Posterior vena cava (tissue), 2 donors: ENCODE measurements around the gene KRT80. TPM values are rescaled to one million over a fixed set of nuclear protein-coding genes. Genes with fewer than 3 reads are reported as not detected.

ENCODE experiments used
- DNase-seq: peaks from one replicate; pipeline ENCODE4 v3.0.0-alpha.2; 2020; ENCODE audit warnings: low spot score
- intact Hi-C, 2 donors: fragments of 100-400 bp; cut with DNase I; formaldehyde crosslinking; loops; one replicate each; pipeline versions ENCODE4 v1.14.1 to v1.14.2; 2022 to 2023
- total RNA-seq, 2 donors: library from RNA; stranded (reverse); fragmentation: NEBNext Ultra II Directional; extraction: Animal tissue kit (Norgen Biotek cat#: 25700); gene quantifications; one replicate each; pipeline ENCODE4 v1.2.1, GENCODE V29; 2021
- donor health status: DM: yes; HTN: yes; CAD: no.
- donor health status: DM: yes; HTN: yes; CAD: no.

KRT80 gene
- total RNA-seq, 2 donors from 2014 or later: 0.19 to 0.48 TPM

DNA sequence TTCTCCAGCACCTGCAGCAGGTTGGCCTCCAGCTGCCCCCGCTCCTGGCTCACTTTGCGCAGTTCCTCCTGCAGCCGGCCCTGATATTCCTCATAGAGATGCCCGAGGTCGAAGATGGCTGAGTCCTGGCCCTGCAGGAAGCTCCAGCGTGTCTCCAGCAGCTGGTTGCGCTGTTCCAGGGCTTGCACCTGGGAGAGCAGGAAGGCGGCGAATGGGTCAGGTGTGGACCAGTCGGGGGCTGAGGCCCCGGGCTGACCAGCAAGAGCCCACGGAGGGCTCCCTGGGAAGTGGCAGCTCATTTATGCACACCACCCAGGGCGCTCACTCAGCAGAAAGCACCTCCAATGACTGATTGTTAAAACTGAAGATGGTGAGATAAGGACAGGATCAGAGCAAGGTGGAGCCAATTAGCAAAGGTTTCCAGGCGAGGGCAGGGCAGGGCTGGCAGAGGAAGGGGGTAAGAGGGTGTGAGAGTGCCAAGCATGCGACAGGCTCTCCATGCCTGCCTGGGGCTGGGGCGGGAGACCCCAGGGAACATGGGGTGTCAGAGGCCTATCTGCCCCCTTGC lies 6.3 kb downstream of the KRT80 start:
- intact Hi-C loops: no loop called here
- no peak for DNase-seq

DNA sequence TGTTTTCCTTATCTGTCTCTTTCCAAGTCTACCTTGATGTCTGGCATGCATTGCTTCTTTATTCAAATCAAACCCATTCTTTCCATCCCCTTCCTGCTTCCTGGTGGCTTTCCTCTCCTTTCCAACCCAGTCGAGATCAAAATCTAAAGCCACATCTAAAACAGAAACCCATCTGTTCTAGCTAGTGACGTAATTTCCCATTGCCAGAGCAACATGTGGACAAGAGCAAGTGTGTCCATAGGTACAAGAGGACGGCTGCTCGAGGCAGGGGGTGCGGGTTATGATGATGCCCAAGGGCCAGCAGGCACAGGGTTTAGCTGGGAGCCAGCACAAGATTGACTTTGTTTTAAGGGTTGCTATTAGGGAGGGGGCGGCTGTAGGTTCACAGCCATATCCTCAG lies 7.0 kb downstream of the KRT80 start:
- no peak for DNase-seq
- intact Hi-C loops: no loop called here

DNA sequence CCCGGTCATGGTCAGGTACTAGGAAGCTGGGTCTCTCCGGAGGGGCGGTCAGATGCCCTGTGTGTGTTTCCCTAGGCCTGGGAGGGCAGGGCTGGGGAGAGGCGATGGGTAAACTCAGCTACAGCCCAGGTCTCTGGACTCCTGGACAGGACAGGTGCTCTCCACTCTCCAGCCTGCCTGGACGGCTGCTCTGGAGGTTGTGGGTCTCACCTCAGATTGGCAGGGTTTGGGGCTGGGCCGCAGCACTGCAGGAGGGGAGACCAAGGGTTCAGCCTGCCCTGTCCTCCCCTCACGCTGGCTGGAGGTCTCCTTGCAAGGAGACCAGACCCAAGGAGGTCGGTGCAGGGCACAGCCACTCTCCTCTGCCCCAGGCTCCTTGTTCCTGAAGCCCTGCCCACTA lies 7.8 kb downstream of the KRT80 start:
- no peak for DNase-seq
- intact Hi-C loops: no loop called here

DNA sequence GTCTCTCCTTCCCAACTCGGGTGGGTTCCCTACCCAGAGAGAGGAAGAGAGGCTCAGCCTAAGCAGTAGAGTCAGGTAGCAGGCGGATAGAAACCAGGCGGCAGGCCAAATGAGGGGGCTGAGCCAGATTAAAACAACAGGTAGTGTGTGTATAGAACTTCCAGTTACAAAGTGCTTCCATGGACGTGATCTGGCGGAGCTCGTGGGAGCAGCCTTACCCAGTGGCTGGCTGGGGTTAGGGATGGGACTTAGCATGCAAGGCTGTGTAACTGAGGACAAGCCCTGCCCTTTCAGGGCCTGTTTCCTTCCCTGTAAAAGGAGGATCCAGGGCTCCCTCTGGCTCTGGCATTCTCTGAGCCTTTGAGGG lies 8.3 kb downstream of the KRT80 start:
- intact Hi-C loops: no loop called here

DNA sequence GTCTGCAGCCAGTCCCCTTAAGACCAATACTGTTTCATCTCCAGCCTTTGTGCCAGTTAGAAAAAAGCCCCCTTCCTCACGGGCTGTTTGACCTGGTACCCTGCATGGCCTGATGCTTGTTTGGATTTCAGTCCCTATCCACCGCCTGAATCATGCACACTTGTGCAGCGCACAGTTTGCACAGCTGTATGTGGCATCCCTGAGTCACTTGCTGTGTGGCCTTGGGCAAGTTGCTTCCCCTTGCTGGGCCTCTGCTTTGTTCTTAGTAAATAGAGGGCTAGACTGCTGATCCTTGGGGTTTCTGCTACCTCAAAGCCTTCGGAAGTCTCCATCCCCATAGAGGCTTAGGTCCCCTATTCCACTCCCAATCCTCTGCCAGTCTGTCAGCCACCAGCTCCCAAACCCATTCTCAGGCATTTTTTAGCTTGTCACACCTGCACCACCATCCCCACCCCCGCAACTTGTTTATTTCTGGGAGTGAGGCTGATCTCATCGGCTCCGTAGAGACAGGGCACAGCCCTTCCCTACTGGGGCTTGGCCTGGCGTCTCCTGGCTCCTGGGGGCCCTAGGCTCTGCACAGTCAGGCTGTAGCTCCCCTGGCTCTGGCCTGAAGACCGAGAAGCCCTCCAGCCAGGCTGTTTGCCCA lies 8.8 kb downstream of the KRT80 start:
- intact Hi-C loops: no loop called here
- DNase-seq: no peak

More for the DNA sequence above, 8.3 kb downstream of the KRT80 start:
- no peak for DNase-seq

DNA sequence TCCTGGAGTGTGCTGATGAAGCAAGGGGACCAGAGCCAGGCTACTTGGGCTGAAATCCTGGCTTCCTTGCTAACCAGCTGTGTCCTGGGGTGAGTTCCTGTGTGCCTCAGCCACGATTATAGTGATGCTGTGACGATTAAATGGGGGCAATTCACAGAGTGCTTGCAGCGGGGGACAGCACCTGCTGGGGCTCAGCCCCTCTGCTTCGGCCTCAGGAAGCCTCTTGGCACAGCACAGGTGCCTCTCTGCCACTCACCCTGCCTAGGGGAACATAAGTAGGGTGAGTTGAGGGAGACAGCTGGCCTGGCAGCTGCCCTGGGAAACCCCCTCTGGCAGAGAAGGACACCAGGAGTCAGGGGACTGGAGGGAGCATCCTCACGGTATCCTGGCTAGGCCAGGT lies 9.4 kb downstream of the KRT80 start:
- intact Hi-C loops: no loop called here
- DNase-seq: no peak

DNA sequence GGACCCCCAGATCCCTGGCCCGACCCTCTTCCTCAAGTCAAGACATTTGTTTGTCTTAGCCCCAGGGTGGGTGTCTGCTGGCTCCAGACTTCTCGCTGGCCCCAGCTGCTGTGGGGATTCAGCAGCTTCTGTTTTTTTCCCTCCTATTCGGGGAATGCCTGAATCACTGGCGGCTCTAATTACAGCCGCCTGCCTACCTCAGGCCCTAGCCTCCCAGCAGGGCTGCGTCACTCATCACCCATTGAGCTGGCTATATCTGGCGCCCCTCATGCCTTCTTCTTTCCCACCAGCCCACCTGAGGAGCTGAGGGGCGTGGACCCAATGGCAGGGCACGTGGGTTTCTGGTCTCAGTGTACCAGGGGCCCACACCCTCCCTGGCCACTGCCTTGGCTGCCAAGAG lies 10.1 kb downstream of the KRT80 start:
- intact Hi-C loops: no loop called here
- DNase-seq: no peak

DNA sequence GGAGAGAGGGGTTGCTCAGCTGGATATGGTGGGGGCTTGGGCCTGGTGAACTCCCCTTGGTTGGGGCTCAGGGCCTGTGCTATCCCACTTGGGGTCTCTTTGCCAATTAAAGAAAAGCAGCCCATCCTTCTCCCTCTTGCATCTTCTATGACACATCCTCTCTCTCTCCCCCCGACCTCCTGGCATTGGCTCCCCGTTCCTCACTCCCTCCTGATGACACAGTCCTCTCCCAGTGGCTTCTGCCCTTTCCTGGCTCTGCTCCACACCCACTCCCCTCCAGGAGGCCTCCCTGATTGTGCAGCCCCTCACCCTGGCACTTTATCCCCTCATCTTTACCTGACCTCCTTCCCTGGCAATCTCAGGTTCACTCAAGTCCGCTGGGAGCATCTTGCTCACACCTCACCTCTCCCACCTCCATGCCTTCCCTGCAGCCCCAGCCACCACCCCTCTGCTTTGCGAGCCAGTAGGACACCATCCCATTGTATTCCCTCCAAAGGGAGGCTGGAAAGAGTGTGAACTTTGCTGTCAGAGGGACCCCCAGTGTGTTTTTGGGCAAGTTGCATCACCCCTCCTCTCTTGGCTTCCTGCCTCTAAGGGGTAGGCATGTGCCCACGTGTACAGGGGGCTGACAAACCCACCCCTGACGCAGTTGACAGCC lies 10.7 kb downstream of the KRT80 start:
- DNase-seq: no peak
- intact Hi-C loops: no loop called here

DNA sequence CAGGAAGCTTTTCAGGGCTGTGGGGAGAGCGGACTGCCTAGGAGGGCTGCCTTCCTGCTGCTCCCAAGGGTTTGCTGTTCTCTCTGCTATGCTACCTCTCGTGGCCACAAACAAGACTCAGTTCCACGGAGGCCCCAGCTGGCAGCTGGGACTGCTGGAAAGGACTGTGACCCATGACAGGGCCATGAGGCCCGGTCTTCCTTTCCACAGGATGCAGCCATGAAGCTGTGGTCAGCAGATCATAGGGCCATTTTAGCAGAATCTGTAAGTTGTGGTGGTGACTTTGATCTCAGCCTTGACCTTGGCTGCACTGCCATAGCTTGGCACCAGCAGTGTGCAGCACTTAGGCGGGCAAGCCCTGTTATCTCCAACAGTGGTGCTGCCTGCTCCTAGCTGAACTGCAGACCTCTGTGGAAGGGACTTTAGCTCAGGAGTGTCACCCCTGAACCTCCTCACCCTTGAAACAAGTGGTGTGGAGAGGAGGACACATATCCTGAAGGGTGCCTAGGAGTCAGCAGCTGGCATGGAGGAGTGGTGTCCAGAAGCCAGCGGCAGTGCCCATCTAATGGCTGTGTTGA lies 12.3 kb downstream of the KRT80 start:
- intact Hi-C loops: no loop called here
- DNase-seq: no peak

DNA sequence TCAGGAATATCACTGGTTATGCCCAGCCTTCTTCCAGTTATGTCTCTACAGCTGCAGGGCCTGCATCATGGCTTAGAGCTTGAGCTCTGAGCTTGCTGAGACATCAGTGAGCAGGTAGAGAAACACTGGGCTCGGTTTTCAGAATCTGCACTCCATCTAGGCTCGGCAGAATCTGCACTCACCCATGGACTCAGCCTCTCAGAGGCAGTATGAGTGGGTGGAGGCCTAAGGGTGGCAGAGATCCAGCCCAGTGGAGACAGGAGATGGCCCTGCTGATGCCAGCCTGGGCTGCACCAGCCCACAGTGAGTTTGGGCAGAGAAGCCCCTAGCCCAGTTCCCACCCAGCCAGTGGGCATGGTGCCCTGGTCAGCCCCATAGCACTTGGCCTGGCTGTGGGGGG lies 12.8 kb downstream of the KRT80 start:
- intact Hi-C loops: no loop called here
- DNase-seq: no peak

DNA sequence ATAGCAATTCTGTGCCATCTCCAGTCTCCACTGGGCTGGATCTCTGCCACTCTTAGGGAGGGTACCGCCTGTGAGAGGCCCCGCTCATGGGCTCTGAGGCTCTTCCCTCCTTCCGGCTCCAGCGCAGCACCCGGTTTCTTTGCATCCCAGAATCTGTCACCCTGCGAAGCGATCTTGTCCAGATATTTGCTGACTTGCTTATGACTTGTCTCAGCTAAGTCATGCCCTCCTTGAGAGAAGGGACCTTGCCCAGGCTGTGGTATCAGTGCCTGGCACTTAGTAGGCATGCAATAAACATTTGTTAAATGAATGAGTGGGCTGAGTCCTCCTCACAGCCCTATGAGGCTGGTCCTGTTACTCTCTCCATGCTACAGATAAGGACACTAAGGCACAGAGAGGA lies 13.4 kb downstream of the KRT80 start:
- intact Hi-C loops: no loop called here
- no peak for DNase-seq

DNA sequence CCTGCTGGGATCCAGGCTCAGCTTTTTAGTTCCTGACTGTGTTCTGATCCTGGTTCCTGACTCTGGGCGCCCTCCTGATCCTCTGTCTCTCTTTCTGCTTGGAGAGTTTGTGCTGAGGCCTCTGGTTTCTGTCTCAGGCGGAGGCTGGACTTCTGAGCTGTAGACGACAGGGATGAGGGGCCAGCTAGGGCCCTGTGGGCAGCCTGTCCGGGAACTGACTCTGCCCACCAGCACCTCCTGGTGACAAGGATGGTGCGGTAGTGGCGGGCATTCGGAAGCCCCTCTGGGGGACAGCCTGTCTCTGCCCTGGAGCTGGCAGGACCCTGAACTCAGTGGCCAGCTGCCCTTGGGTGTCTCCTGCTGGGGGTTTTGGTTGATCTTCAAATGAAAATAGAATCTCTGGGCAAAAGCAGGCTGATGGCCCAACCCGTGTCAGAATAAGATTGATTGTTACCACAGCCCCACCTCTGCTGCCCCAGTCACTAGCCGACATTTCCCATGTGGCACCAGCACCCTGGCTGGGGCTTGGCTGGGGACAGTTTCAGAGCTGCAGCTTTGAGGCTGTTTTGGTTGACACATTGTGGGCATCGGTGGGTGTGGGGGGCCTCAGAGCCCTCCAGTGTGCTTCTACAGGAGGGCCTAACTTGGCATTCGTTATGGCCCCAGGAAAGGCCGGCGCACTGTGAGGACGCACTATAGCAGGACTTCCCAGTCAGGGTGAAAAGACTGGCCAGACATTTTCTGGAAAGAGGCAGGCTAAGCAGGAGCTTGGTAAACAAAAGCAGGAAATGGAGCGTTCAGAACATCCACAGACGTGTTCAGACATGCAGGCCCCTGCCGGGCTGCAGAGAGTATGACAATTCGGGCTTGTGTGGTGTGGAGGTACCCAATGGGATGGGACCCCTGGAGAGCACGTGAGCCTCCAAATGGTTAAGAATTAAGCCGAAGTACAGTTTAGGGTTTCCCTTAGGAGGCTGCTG lies 16.2 kb downstream of the KRT80 start:
- DNase-seq: no peak
- intact Hi-C loops: no loop called here

DNA sequence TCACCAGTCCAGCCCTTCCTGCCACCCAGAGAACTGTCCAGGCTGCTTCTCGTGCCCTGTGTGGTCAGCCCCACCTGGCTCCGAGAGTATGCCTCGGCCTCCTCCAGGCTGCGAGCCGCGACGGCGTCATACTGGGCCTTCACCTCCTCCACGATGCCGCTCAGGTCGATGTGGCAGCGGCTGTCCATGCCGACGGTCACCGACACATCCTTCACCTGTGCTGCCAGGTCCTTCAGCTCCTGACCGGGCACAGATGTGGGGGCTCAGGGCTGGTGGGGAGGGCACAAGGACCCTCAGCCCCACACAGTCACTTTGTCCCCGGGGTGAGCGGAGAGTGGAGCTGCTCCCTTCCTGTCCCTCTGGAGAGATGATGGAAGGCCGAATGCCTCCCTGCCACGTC lies 18.3 kb downstream of the KRT80 start:
- no peak for DNase-seq
- intact Hi-C loops: no loop called here

DNA sequence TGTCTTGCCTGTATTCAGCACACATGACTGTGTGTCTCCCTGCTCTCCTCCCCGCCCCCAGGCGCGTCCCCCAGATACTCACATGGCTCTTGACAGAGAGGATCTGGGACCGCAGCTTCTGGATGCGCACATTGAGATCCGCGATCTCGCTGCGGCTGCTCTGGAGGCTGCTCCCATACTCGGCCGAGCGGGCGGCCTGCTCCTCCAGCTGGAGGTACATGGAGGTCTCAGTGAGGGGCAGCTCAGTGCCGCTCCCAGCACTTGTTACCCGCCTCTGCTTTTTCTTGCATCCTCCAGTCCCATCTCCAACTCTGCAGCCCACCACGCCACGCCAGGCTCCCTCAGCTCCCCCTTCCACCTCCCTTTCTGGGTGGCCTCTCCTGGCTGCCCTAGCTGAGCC lies 18.9 kb downstream of the KRT80 start:
- intact Hi-C loops: no loop called here
- no peak for DNase-seq

DNA sequence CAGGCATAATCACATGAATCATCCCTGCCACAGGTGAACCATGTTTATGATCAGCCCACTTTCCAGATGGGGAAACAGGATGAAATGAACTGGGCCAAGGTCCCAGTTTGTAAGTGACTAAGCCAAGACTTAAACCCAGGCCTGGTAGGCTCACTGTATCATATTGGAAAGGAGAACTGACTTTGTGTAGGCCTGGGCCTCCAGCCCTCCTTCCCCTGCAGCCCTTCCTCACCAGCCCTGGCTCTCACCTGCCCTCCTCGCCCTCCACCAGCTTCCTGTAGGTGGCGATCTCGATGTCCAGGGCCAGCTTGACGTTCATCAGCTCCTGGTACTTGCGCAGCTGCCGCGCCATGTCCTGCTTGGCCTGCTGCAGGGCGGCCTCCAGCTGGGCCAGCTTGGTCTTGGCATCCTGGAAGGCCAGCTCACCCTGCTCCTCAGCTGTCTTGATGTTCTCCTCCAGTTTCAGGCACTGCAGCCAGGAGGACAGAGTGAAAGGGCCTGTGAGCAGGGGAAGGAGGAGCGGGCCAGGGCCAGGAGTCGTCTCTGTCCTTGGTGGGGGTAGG lies 19.8 kb downstream of the KRT80 start:
- intact Hi-C loops: no loop called here
- no peak for DNase-seq

DNA sequence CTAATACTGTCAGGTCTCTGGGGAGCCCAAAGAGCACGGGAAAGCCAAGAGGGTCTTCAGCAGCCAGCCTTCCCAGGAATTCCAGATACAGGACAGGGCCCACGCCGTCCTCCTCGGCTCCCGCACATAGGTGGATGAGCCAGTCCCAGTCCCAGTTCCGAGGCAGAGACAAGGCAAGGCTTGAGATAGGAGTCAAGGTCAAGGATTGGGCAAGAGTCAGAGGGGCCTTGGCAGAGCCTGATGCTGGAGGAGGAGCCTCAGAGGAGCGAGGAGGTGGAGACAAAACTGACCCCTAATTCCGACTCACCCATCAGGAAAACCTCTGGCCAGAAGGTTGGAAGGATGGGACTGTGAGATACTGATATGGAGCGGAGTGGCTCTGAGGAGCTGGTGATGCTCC lies 21.0 kb downstream of the KRT80 start:
- DNase-seq: no peak
- intact Hi-C loops: no loop called here

DNA sequence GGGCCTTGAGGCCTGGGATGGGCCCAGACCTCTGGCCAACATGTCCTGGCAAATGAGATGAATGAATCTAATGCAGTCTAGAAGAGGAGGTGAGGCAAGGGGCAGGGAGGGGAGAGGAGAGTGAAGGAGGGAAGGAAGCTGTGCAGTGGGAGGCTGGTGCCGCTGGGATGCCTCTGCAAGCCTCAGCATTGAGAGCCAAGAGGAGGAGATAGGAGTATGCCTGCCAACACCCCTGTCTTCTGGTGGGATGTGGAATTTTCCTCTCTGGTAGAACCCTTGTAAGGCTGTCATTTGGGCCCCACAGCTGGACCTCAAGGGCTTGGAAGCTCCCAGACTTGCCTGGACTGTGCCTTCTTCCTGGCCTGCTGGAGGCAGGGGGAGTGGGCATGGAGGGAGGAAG lies 21.9 kb downstream of the KRT80 start:
- intact Hi-C loops: no loop called here
- DNase-seq: no peak

DNA sequence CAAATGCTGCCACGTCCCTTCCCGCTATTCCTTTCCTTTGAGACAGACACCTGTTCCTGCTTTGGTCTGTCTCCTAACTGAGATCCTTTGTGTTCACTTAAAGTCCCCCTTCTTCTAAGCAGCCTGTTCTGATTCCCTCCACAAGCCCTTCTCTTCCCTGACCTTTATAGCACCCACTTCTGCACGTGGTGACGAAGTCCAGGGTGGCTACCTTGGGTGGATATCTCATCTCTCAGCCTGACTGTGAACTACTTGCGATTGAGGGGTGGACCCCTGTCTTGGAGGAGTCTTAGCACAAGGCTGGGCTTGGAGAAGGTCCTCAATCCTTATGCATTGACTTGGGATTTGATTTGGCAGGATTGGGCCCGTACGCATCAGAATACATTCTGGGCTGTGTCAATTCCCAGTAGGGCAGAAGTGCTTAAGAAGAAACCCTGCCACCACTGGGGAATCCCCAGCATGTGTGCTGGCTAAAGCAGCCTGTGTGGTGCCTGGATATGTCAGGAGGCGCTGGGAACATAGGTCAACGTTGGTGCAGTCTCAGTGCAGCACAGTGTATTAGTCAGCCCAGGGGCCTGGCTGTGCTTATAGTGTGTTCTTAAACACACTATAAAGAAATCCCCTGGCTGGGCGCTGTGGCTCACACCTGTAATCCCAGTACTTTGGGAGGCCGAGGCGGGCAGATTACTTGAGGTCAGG lies 23.6 kb downstream of the KRT80 start:
- no peak for DNase-seq
- intact Hi-C loops: no loop called here

DNA sequence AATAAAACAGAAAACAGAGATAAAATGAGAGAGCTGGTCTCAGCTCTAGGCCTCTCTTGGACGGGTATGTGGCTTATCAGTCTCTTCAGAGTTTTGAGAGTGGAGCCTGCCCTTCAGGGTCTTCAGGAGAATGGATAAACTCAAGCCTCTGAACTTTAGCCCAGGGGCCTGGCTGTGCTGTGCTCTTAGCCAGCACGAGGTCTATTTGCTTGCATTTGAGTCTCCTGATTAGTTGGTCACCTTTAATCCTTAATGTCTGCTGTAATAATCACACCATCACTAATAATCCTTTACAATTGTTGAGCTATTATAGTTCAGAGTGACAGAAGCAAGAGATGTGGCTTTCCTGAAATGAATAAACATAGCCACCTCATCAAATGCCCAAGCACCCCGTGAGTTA lies 24.3 kb downstream of the KRT80 start:
- intact Hi-C loops: loop anchor here in 1 of 2 donors (2.0 kb wide), 1 partner anchor 47 kb away; no protein-coding TSS in a partner anchor
- DNase-seq: no peak
